GM10248 (cell line): ENCODE measurements around the gene SLC44A5.
"Not testable (repeated sequence)": the region's sequence is repeated elsewhere in the genome, so short reads cannot be mapped to it uniquely, and the experiment has no call there.

Source experiments
- CTCF ChIA-PET: fragments of 300-600 bp; sonication (Branson Sonifier 250); formaldehyde crosslinking; extraction: SDS; loops from one replicate; lab custom pipeline; 2021; ENCODE audit warnings: antibody characterized with exemption; lab: Yijun Ruan, JAX
- POLR2A ChIA-PET: fragments of 350-650 bp; sonication (Branson Sonifier 250); formaldehyde crosslinking; extraction: SDS; loops from one replicate; lab custom pipeline; 2020; ENCODE audit warnings: antibody characterized with exemption; lab: Yijun Ruan, JAX
- DNase-seq: peaks from one replicate; pipeline ENCODE4 v3.0.0; 2012; ENCODE audit errors: extremely low spot score
- CTCF ChIP-seq: IDR thresholded peaks from 2 replicates; pipeline ENCODE4 v1.5.1; 2012; ENCODE audit warnings: mild to moderate bottlenecking, low read depth; ENCODE audit errors: extremely low read depth, missing control alignments, control extremely low read depth

SLC44A5 gene

DNA sequence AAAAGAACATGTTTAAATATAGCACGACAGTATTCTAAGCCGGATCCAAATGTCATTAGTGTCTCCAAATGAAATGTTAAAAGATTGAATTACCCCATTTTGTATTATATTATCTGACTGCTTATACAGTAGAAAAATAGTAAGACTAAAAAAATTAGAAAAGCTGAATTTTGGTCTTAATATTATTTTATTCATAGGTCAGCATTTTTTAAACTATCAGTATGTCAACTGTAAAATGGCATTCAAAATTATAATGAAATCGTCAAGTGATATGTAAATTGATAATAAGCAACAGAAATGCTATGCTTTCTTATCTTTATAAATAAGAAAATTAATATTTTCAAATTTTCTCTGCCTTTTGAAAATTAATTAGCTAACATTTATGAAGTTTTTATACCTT lies 16.6 kb downstream of the SLC44A5 start:
- TF ChIP-seq CTCF: no peak

GRCh38 chr1:75593457-75593856 lies 17.5 kb downstream of the SLC44A5 start:
- CTCF ChIA-PET, POLR2A ChIA-PET, DNase-seq: not testable (repeated sequence)

More for the DNA sequence above, 16.6 kb downstream of the SLC44A5 start:
- DNase-seq: no peak
- POLR2A ChIA-PET: no interaction called here
- CTCF ChIA-PET: interaction anchor here (1.2 kb wide), 1 partner anchor 12 kb away, joined by 3 read pairs; no protein-coding TSS in a partner anchor

- CTCF ChIA-PET: interaction anchor here (0.9 kb wide), 1 partner anchor 13 kb away, joined by 3 read pairs; no protein-coding TSS in a partner anchor
Observed at GRCh38 chr1:75589637-75590036, 21.3 kb downstream of the SLC44A5 start.

DNA sequence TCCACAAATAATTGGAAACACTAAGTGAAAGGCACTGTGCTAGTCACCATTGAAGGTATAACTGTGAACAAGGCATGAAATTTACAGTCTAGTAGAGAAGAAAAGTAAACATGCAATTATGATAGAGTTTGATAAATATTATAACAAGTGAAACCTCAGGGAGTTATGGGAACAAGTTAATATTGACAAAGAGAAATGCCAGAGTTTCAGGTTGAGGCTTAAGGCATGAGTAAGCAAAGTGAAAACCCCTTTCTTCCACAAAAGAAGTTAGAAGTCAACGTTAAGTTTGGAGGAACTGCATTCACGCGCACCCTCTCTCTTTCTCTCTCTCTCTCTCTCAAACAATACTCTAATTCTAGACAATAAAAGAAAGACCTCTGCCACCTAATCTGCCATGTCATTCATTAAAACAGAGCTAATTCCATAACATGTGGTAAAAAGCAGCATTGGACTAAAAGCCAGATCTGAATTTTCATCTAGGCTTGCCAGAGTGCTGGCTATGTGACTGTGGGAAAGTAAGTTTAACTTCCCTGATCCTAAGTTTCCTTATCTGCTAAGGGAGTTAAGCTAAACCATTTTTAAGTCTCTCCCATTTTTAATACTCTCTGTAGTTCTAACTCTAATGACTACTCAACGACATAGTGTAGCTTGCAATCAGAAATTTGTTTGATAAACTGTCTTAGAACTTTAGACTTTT lies 22.0 kb downstream of the SLC44A5 start:
- no peak for TF ChIP-seq CTCF
- ChIA-PET POLR2A (no interaction called here), CTCF (no interaction called here)
- DNase-seq: no peak

More at GRCh38 chr1:75589637-75590036, 21.3 kb downstream of the SLC44A5 start:
- no peak for DNase-seq
- POLR2A ChIA-PET: no interaction called here
- no peak for TF ChIP-seq CTCF

- DNase-seq: no peak
- ChIA-PET CTCF (interaction anchor here (0.7 kb wide), 1 partner anchor 27 kb away, joined by 3 read pairs; no protein-coding TSS in a partner anchor), POLR2A (no interaction called here)
- TF ChIP-seq CTCF: no peak
Observed at GRCh38 chr1:75587692-75588091, 23.2 kb downstream of the SLC44A5 start.

- DNase-seq: no peak
- TF ChIP-seq CTCF: no peak
- CTCF ChIA-PET: interaction anchor here (1.0 to 2.0 kb wide), 4 partner anchors 10 to 348 kb away, joined by 3 to 8 read pairs (median 6); no protein-coding TSS in a partner anchor
- POLR2A ChIA-PET: no interaction called here
Observed at GRCh38 chr1:75583282-75583681, 27.6 kb downstream of the SLC44A5 start.

GRCh38 chr1:75582725-75583261 lies 28.1 kb downstream of the SLC44A5 start:
- ChIA-PET CTCF (interaction anchor here (1.0 to 2.0 kb wide), 4 partner anchors 9 to 348 kb away, joined by 3 to 8 read pairs (median 6); no protein-coding TSS in a partner anchor), POLR2A (no interaction called here)
- TF ChIP-seq CTCF: no peak
- DNase-seq: no peak
